ENCODE results near the gene SPIRE2.

Gene SPIRE2

GRCh38 chr16:89920723-89921122, 92.4 kb downstream of the SPIRE2 start:
- no peak overlapping the region for H3K4me3 ChIP-seq (ENCODE audit: low read depth, low read length)
- no peak for TF ChIP-seq CTCF (IDR thresholded peaks at IDR 0.05; ENCODE audit: low read depth, low read length)
